Stimulated activated CD8-positive, alpha-beta memory T cell treated with anti-CD3 and anti-CD28 coated beads, Interleukin-7, amount 100 ng/mL, for 48 hours (primary cell): Measurements from ENCODE around the gene GLCE.
"Not testable (repeated sequence)": the region's sequence is repeated elsewhere in the genome, so short reads cannot be mapped to it uniquely, and the experiment has no call there.

ENCODE experiments used
- DNase-seq, 2 donors: peaks; one replicate each; pipeline ENCODE4 v3.0.0-alpha.2; 2020; ENCODE audit warnings: low read depth in 1 of 2; ENCODE audit errors: extremely low read depth in 1 of 2

GLCE gene

GRCh38 chr15:69296606-69297005, 136.2 kb downstream of the GLCE start:
- DNase-seq = no peak

- DNase-seq = no peak
Observed at GRCh38 chr15:69297642-69298353, 137.4 kb downstream of the GLCE start.

- DNase-seq = no peak
Observed at GRCh38 chr15:69298354-69298696, 137.9 kb downstream of the GLCE start.

GRCh38 chr15:69298697-69299441, 138.4 kb downstream of the GLCE start, which contains the start of gene PAQR5:
Gene PAQR5, plus strand, starts transcription at chr15:69298912. Its CDS starts 61,169 bp downstream, at chr15:69360081.
- DNase-seq = no peak

GRCh38 chr15:69299451-69299886, 139.0 kb downstream of the GLCE start:
- no peak for DNase-seq

GRCh38 chr15:69299943-69300588, 139.6 kb downstream of the GLCE start:
- DNase-seq = no peak

- DNase-seq = not testable (repeated sequence)
Observed at GRCh38 chr15:69301101-69301500, 140.7 kb downstream of the GLCE start.

GRCh38 chr15:69302087-69302486, 141.7 kb downstream of the GLCE start:
- DNase-seq = not testable (repeated sequence)

GRCh38 chr15:69302929-69303328, 142.5 kb downstream of the GLCE start:
- DNase-seq = no peak

GRCh38 chr15:69303337-69304181, 143.1 kb downstream of the GLCE start:
- no peak for DNase-seq

- DNase-seq = no peak
Observed at GRCh38 chr15:69304182-69304545, 143.7 kb downstream of the GLCE start.

- no peak for DNase-seq
Observed at GRCh38 chr15:69305204-69305931, 144.9 kb downstream of the GLCE start.

GRCh38 chr15:69305933-69306568, 145.6 kb downstream of the GLCE start:
- DNase-seq = no peak

- DNase-seq = no peak
Observed at GRCh38 chr15:69307939-69308338, 147.5 kb downstream of the GLCE start.

GRCh38 chr15:69308949-69309348, 148.5 kb downstream of the GLCE start:
- no peak for DNase-seq

- no peak for DNase-seq
Observed at GRCh38 chr15:69311319-69311721, 150.9 kb downstream of the GLCE start.

GRCh38 chr15:69313432-69314000, 153.1 kb downstream of the GLCE start:
- no peak for DNase-seq

- DNase-seq = no peak
Observed at GRCh38 chr15:69314131-69314530, 153.7 kb downstream of the GLCE start.

- no peak for DNase-seq
Observed at GRCh38 chr15:69314736-69315135, 154.3 kb downstream of the GLCE start.
